Dermis blood vessel endothelial cell (primary cell): Measurements from ENCODE around the gene SSPN. TPM values are rescaled to one million over a fixed set of nuclear protein-coding genes. Genes with fewer than 3 reads are reported as not detected.

Experiments
- DNase-seq: peaks from one replicate; pipeline ENCODE4 v3.0.0; 2010
- total RNA-seq: library from RNA; depleted of rRNA; stranded (reverse); fragments of >200 nt; gene quantifications from 2 replicates; pipeline ENCODE4 v1.2.3, GENCODE V29; 2014

Gene SSPN
- total RNA-seq, 1 donor from 2014 or later: 0.34 TPM

DNA sequence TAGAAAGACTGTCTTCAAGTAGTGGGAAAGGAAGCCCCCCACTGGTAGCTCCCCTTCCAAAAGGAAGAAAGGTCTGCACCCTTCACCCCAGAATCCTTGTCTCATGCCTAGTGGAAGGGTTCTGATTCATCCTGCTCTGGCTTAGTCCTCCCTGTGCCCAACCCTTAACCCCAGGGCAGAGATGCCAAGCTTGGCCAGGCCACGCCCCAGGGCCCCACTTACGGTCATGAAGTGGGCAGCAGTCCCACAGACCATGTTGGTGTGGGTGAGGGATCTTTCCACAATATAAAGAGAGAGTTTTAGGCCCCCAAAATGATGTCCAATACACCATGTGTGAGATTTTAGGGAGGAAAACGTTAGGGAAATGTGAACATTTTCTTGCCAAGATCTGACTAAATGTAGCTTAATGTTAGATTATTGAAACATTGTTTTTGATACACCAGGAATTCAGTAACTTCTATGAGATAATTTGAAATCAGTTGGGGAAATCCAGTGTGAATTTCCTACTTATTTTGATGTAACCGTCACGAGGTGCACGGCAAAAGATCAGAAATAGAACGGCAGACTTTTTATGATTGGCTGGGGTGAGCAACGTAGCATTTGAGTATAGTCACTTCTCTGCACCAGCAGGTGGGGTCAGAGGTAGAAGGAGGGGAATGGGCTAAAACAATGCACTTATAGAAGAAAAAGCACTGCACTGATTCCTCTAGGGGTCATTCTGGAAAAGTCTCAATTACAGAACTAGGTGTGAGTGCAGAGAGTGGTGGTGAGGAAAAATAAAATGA, 8.2 kb upstream of the SSPN start:
- DNase-seq: peak; percentile 6

DNA sequence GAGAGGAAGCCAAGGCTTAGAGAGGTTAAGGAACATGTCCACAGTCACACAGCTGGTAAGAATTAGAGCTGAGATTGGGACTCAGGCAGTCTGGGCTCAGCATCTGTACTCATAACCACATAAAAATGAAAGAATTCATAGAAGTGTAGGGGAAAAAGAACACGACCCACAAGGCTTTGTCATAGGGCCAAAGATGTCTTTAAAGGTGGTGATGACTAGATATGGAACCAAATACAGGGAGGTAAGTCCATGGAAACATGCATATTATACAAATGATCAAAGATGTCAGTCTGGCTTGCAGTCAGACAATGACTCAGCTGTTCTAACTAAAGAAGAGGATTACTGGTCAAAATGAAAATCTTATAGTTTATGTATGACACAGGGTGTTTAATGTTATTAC, 7.2 kb upstream of the SSPN start:
- DNase-seq: no peak

DNA sequence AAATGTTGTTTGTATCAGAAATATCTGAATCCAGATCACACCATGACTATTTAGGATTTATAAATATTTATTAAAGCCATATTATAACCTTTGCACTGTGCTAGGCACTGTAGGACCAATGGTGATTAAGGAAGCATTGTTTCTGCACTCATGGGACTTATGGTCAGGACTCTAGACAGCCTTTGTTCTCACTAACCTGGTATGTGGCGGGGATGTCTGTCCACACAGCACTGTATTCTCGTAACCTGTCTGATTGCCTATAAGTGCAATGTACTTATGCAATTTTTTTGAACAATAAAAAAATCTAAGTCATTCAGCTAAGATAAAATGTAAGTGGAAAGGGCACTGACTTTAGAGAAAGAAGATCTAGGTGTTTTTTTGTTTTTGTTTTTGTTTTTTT, 6.7 kb upstream of the SSPN start:
- no peak for DNase-seq

DNA sequence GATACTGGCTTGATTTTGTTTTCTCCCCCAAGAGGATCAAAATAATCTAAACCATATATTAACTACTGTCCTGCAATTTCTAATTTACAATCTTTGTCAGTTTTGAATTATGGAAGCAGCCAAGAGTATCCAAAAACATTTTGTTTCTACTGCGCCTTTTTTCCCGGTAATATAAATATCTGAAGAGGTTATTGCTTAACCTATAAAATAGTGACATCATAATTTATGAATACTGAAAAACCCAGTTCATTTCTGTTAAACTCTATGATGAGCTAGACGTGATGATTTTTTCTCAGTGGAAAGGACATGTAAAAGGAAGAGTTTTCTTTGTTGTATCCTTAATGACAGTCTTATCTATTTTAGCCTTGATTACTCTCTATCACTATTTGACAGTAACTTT, 3.2 kb upstream of the SSPN start:
- no peak for DNase-seq

DNA sequence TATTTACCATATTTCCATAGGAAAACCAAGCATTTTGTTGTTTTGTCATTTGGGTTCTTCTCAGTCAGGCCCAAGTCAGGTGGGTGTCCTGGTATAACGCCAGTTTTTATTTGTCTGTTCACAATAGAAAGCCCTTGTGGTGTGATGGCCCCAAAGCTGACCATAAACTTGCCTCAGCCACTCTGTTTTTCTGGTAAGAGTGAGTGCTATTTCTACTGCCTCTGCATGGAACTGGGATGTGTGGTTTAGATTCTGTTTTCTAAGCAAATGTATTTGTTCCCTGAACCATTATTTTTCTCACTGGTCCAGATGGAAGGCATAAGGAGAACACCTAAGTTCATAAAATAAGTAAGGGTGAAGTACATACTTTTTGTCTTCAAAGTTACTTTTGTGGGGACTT, 1.8 kb upstream of the SSPN start:
- DNase-seq: no peak

DNA sequence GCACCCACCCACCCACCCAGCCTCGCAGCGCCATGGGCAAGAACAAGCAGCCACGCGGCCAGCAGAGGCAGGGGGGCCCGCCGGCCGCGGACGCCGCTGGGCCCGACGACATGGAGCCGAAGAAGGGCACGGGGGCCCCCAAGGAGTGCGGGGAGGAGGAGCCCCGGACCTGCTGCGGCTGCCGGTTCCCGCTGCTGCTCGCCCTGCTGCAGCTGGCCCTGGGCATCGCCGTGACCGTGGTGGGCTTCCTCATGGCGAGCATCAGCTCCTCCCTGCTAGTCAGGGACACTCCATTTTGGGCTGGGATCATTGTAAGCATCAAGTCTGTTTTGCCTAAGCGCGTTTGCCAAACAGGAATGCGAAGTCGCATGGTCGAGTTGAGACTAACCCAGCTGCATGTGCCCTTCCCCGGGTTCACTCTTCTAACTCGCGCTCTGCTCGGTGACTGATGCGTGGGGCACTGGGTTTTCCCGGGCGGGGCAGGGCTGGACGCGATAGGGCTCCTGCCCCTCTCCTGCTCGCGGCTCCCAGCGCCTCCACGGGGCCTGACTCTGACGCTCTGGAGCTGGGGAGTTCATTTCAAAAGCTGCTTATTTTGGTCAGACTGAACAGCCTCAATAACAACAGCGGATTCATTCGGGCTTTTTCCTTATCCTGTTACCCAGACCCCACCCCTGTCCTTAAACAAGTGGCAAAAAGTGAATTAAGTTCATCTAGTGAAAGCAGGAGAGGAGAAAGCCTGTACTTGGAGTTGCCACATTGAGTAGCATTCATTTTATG, 458 bp downstream of the SSPN start:
- peak; percentile 40 for DNase-seq

DNA sequence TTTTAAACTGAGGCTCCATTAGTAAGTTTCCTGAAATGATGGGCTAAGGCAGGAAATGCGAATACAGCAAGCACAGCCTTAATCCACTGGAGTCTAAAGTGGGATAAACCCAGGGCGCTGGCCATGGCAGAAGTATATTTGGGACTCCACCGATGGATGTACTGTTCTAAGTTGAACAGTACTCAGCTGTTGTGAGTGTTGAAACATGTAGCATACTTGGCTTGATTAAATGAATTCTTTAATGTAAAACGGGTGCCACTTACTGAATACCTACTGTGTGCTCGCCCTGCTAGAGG, 996 bp downstream of the SSPN start:
- no peak for DNase-seq

DNA sequence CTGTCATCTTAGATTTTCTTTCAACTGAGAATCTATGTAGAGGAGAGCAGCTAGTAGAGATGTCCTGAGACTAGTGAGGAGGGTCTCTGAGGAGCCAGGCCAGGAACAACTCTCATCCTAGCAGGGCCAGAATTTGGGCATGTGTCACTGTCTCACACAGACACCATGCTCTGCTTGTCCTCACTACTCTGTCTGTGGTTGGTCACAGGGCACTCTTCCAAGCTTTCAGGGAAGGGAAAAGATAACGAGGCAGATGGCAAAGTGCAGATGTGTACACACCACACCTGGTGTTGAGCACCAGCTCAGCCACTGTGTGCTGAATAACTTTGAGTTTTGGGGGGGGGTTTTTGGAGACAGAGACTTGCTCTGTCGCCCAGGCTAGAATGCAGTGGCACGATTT, 2.5 kb downstream of the SSPN start:
- no peak for DNase-seq

DNA sequence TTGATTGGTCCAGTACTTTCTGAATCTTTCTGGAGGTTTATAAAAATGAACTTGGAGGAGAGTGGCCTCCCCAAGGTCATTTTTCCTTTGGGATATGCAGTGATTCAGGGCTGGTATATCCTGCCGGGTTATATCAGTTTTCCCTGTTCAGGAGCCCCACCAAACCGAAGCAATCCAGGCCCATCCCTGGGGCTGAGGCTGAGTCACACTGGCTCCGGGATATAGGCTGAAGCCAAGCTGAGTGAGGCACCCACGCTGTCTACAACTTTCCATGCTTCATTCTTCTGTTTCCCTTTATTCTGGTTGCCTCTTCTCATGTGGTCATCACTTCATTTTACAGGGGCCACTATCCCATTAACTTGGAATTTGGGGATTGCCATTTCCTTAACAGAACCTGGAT, 3.4 kb downstream of the SSPN start:
- DNase-seq: no peak

DNA sequence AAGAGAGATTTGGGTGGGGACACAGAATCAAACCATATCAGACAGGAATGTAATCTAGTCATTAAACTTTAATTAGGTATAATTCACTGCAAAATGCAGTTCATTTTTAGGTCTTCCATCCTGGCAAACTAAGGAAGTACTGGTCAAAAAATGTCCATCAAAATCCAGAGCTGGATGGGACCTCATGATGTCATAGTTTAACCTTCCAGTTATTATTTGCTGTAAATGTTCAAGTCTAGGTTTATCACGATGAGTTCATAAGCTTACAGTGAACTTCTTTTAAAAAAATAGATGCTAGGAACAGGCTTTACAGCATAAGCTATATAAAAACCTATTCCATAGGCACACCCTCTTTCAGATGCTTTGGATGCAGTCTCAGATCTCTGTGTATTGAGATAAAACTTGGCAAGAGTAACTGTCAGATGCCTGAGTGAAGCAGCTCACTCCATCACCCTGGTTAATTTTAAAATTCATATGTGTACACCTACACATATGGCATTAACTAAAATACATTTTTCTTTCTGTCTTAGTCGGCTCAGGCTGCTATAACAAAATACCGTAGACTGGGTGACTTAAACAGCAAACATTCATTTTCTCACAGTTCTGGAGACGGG, 7.9 kb downstream of the SSPN start:
- DNase-seq: no peak

DNA sequence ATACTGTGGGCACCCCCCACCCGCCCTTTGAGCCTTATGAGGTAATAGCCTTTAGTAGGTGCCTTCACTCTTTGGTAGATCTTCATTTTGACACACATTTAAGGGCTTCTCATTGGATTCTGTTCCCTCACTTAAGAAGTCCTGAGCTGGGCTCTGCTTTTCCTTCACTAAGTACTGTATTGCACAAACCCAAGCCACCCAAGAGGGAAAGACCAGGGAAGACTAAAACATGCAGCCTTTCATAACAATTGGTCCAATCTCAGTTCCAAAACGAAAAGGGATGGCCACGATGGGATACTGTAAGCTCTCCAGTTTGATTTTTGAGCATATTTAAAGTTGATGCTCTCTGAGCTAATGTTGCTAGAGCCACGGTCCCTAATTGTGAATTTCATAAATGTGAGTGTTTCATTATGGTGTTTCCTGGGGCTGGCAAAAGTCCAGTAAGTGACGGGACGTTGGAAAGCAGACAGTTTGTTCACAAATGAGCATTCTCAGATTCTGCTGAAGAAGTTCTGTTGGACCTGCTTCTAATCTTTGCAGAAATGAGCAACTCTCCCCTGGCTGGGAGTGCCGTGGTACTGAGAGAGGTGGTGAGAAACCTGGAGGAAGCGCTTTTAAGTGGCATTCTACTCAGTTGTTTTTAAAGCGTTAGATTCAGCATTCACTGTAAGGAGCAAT, 9.4 kb downstream of the SSPN start:
- DNase-seq: peak; percentile 15

DNA sequence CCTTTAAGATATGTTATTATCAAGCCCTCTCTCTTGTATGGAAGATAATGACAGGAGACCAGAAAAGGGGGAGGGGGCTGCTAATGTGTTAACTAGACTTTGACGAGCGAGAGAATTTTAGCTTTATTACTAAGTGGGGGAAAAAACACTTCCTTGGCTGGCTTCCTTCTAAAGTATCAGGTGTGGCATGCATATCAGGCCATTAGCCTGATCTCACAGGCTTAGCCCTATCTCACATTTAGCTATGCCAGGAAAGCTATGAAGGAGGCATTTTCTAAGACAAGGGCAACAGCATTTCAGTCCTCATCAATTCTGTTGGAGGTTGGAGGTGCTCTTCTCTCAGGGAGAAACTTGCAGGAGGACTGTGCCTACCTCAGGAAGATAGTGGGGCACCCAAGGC, 9.9 kb downstream of the SSPN start:
- no peak for DNase-seq

DNA sequence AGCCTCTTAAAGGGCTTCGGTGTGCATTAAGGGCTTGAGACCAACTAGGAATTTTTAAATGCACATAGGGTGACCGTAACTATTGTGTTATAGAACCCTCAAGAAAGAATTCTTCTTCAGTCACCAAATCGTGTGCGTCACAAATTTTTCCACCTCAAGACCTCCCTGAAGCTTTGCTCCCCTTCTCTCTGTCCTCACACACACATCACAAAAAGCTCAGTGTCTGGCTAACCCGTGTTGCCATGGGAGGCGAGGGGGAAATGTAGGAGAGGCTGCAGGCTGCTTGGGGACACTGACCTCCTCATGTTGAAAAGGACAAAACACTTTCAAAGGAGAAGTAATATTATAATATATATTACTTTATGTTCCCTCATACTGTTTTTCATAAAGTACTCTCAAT, 10.6 kb downstream of the SSPN start:
- DNase-seq: no peak

DNA sequence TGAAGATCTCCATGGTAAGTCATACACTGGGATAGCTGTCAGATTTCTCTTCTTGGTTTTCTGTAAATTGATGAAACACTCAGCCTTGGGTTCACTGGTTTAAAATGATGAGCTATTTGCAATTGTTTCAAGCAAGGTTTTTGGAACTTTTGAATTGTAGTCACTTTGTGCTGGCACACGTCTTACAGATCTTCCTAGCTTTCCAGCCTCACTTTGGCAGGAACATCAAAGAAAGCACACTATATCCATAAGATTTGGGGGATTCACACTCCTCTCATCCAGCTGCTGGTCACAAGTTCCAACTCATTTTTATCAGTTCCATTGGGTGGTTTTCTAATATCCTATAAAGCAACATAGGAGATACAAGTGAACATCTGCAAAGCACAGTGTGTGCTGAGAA, 16.0 kb downstream of the SSPN start:
- no peak for DNase-seq

DNA sequence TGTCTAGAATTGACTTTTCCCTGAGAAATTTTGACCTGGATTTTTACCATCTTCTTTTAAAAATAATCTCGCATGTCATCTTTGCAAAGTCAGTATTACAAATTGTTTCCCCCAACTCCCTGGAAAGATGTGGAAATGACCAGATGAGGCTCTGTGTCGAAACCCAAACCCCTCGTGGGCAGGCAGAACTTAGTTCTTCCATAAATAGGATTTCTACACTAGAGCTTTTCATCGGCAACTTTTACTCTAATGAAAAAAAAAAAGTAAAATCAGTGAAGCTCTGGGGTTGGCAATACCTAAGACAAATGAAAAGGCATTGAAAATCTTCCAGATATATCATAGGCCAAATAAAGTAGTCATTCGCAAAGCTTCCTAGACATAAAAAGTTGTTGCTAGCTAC, 17.0 kb downstream of the SSPN start:
- DNase-seq: no peak

DNA sequence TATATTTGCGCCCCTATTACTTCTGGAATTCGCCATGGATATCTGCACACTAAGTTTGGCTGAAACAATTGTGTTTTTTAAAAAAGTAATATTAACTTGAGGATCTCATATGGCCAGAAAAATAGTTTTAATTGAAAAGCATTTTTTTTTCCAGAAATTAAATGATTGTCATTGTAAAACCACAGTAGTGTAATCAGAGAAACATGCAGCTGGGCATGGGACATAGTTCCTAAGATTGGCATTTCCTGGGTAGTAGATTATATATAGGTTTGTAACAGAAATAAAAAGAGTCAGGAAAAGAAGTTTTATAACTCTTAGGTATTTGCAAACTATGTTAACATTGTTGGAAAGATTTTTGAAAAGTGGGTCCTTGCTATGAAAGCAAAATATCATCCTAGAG, 17.6 kb downstream of the SSPN start:
- DNase-seq: no peak

DNA sequence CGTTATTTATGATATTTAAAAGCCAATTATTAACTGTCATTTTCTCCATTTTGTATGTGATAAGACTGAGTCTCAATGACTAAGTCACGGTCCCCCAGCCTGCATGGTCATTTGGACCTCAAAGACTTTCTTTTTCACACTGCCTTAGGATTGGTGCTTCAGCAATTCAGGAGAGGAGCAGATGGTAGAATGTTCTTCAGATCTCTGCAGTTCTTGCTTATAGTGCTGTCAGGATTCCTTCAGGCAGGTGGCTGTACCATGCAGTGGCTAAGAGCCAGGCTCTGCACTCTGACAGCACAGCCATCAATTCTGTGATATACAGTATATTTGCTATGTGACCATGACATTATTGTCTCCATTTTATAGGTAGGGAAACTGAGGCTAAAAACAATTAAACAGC, 18.7 kb downstream of the SSPN start:
- DNase-seq: no peak

DNA sequence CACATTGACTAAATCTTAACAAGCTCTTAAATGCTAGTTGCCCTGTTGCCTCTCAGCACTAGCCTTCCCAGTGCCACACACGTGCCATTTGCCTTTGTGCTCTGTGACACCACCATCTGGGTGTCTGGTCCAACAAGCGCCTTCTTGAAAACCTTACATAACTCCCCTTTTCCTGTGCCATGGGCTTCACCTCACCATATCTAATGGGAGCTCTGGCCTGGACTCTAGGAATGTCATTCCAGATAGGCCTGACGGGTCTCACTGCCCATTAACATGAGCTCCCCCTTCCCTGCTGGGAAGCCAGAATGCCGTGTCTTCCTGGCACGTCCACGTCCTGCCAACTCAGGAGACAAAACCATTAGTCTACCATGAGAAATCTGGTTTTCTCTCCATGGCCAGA, 24.4 kb downstream of the SSPN start:
- DNase-seq: no peak

DNA sequence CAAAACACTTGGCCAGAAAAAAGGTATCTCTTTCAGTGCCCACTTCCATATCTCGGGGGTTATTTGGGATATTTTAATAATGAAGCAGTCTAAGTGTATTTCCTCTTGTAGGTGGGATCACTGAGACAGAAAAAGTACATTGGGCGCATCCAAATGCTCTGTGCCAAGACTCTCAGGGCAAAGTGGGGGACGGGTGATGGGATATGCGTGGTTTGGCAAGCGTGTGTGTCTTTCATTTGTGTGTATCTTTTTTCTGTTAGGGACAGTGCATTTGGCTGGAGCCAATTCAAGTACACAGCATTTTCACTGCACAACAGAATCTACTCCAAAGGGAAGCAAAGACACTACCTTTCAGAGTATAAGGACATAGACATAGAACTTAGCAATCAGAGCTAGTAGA, 29.3 kb downstream of the SSPN start:
- no peak for DNase-seq

DNA sequence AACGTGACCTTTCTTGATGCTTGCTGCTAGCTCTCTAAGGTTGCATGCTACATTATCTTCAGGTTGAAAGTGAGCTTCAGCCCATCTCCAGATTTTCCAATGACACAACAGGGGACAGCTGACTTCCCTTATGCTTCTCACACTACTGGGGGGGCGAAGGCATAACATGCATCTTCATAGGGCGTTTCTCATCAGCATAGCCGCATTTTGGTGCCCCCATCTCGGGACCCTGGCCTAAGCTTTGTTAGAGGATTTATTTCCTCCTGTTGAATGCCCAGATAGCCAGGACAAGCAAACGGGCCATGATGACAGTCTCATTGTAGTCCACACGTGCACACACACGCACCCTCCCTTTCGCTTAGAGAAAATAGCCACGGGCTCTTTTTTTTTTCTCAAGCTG, 30.7 kb downstream of the SSPN start:
- DNase-seq: no peak

DNA sequence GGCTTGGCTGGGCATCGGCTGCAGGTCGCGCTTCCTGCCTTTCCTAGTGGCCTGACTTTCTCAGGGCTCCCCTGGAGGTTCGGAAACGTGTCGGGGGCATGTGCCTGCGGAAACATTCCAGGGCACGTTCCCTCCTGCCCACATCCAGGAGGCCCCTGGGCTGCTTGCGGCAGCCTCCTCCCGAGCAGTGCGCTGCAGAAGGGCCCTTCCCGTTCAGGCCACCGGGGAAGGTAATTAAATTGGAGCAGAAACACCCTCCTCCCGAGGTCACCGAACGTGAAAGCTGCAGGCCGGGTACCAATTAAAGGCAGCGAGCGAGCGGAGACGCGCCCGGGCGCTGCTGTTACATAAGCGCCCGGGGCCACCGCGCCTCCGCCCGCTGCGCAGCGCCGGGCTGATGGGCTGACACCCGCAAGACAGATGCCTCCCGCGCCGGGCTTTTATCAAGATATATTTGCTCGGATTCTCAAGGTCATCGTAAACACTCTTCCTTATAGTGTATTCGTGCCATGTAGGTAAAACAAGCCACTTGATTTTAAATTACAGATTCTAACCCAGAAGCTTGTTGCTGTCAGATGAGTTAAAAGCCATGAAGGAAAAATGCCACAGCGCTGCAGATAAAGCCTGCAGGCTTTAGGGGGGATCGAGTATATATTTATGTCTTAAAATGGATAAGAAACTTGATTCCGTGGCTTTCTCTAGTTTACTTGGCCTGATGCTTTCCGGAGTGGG, 31.4 kb downstream of the SSPN start:
- peak; percentile 39 for DNase-seq

DNA sequence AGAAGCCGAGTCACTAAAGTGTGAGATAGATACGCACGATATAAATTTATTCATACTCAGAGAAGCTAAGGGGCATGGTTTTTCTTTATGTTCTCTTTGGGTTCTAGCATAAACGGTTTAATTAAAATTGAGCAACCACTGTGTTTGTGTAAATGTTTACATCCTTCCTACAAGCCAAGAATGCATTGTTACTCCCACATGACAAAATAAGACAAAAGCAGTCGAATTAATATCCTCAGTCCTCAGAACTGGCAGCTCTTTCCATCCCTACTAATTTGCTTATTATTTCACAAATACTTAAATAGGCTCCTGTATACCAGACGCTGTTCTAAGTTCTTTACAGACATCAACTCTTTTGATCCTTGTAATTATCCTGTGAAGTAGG, 32.0 kb downstream of the SSPN start:
- DNase-seq: no peak

DNA sequence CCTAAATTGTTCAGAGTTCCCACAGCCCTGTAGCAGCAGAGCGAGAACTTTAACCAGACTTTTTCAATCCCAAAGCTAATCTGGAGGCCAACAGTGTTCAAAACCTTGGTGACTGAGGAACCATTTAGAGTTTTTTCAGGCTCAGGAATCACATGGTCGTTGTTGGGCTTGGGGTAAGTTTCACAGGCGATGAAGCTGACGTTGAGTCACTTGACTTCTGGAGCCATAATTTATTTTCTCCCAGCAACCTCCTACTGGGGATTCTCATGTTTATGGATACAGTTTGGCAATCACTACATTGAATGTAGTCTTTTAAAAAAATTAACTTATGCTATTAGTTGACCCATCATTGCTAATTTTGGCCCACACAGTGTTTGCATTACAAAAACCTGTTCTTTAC, 34.5 kb downstream of the SSPN start:
- no peak for DNase-seq
